Gastroesophageal sphincter (tissue), 4 donors: ENCODE results near the gene NAV2. TPM values are rescaled to one million over a fixed set of nuclear protein-coding genes. Genes with fewer than 3 reads are reported as not detected.

Experiments used
- ATAC-seq: fragments of 150-250 bp; one replicate; pipeline ENCODE4 v1.9.1; 2016; ENCODE audit warnings: mild to moderate bottlenecking, moderate library complexity
- H3K27ac ChIP-seq, 4 donors: fragments of 200-600 bp; sonication (generic) in 3 of 4; 1 replicate in 3 of 4; 2 replicates in 1 of 4; pipeline ENCODE4 v1.5.1; 2016 to 2019
- H3K27me3 ChIP-seq: fragments of 200-600 bp; sonication (generic); one replicate; pipeline ENCODE4 v1.5.1; 2019
- H3K36me3 ChIP-seq, 2 donors: fragments of 200-600 bp; sonication (generic); one replicate each; pipeline ENCODE4 v1.5.1; 2019; ENCODE audit warnings: control low read depth in 1 of 2
- H3K4me1 ChIP-seq, 3 donors: fragments of 200-600 bp; sonication (generic); 1 replicate in 2 of 3; 2 replicates in 1 of 3; pipeline ENCODE4 v1.5.1; 2016 to 2019; ENCODE audit warnings: control low read depth in 2 of 3
- H3K4me3 ChIP-seq, 2 donors: fragments of 200-600 bp; sonication (generic); one replicate each; pipeline ENCODE4 v1.5.1; 2019; ENCODE audit warnings: mild to moderate bottlenecking in 1 of 2, moderate library complexity in 1 of 2
- H3K9me3 ChIP-seq, 3 donors: fragments of 200-600 bp; sonication (generic); one replicate each; pipeline ENCODE4 v1.5.1; 2017 to 2019; ENCODE audit warnings: control low read depth in 2 of 3
- CTCF ChIP-seq, 4 experiments: fragments of 200-600 bp in 2 of 4; fragments of 450-650 bp in 2 of 4; sonication (generic) in 1 of 4; IDR thresholded peaks; one replicate each; pipeline ENCODE4 v1.5.1; 2017 to 2019; ENCODE audit warnings: antibody characterized with exemption in 4 of 4, mild to moderate bottlenecking in 2 of 4, moderate library complexity in 2 of 4
- EP300 ChIP-seq: sonication (generic); formaldehyde crosslinking; IDR thresholded peaks from one replicate; pipeline ENCODE4 v1.6.1; 2017; ENCODE audit warnings: antibody characterized with exemption, mild to moderate bottlenecking
- POLR2A ChIP-seq, 2 donors: fragments of 450-650 bp; IDR thresholded peaks; one replicate each; pipeline ENCODE4 v1.6.1; 2017; ENCODE audit warnings: antibody characterized with exemption in 2 of 2, mild to moderate bottlenecking in 2 of 2, moderate library complexity in 1 of 2
- POLR2AphosphoS5 ChIP-seq: sonication (generic); formaldehyde crosslinking; IDR thresholded peaks from one replicate; pipeline ENCODE4 v1.6.1; 2017; ENCODE audit warnings: antibody characterized with exemption
- WGBS, 2 donors: methylation state at CpG; one replicate each; pipeline ENCODE4 v1.1.5; 2018; ENCODE audit warnings: low coverage in 1 of 2; 5-methylcytosine and 5-hydroxymethylcytosine counted together
- total RNA-seq, 4 donors: library from RNA; depleted of rRNA; stranded (reverse); fragments of >200 nt; gene quantifications; one replicate each; pipeline ENCODE4 v1.1.0, GENCODE V29; 2016

Gene NAV2
- total RNA-seq, 4 donors from 2014 or later, result 19.5 to 57.1 (median 43.4) TPM

- H3K27me3 ChIP-seq, result no peaks in the 10 kb centered on the region
- WGBS, 2 donors, result 100% methylated on average over 1 of the region's 4 CpGs; no CpG with 5 or more reads in 1 of the 2 donors
- ATAC-seq, result no peak
- no peak for TF ChIP-seq POLR2A (IDR thresholded peaks at IDR 0.05)
- TF ChIP-seq EP300, result no peak
- no peak for TF ChIP-seq CTCF (IDR thresholded peaks at IDR 0.05)
- no peak overlapping the region for H3K4me3 ChIP-seq
- no peak overlapping the region for H3K27ac ChIP-seq
- H3K4me1 ChIP-seq, result peaks cover 3 to 58% (median 5%) of the 10 kb centered on the region in 3 donors
- no peaks in the 10 kb centered on the region for H3K9me3 ChIP-seq
- peaks cover 0 to 17% of the 10 kb centered on the region in 2 donors for H3K36me3 ChIP-seq
These were observed 31.0 kb downstream of the NAV2 start for GRCh38 chr11:19743622-19744021.

- Histone ChIP-seq H3K27me3 (no peaks in the 10 kb centered on the region), H3K9me3 (no peaks in the 10 kb centered on the region), H3K36me3 (peaks cover 0 to 17% of the 10 kb centered on the region in 2 donors), H3K4me1 (peaks cover 3 to 58% (median 5%) of the 10 kb centered on the region in 3 donors), H3K4me3 (no peak overlapping the region), H3K27ac (no peak overlapping the region)
- no peak for ATAC-seq
- no peak for TF ChIP-seq POLR2A (IDR thresholded peaks at IDR 0.05)
- no peak for TF ChIP-seq EP300
- no peak for TF ChIP-seq POLR2AphosphoS5
- no peak for TF ChIP-seq CTCF (IDR thresholded peaks at IDR 0.05)
These were observed 31.5 kb downstream of the NAV2 start for GRCh38 chr11:19744130-19744529.

GRCh38 chr11:19746086-19746485 is 33.4 kb downstream of the NAV2 start:
- Histone ChIP-seq H3K4me1 (peaks cover 0 to 47% (median 0%) of the 10 kb centered on the region in 3 donors), H3K27me3 (no peaks in the 10 kb centered on the region), H3K4me3 (no peak overlapping the region), H3K9me3 (peaks cover 0 to 2% (median 0%) of the 10 kb centered on the region in 3 donors), H3K36me3 (peaks cover 0 to 23% of the 10 kb centered on the region in 2 donors), H3K27ac (no peak overlapping the region)
- no peak for TF ChIP-seq CTCF (IDR thresholded peaks at IDR 0.05)
- TF ChIP-seq POLR2AphosphoS5, result no peak
- no peak for TF ChIP-seq POLR2A (IDR thresholded peaks at IDR 0.05)
- TF ChIP-seq EP300, result no peak
- 76 to 95% methylated on average over 3 of the region's 3 CpGs for WGBS, 2 donors
- ATAC-seq, result no peak

- 100% methylated on average over 1 of the region's 2 CpGs; no CpG with 5 or more reads in 1 of the 2 donors for WGBS, 2 donors
- Histone ChIP-seq H3K9me3 (peaks cover 0 to 4% (median 0%) of the 10 kb centered on the region in 3 donors), H3K27me3 (no peaks in the 10 kb centered on the region), H3K27ac (no peak overlapping the region), H3K4me1 (peaks cover 0 to 35% (median 0%) of the 10 kb centered on the region in 3 donors), H3K36me3 (peaks cover 0 to 24% of the 10 kb centered on the region in 2 donors), H3K4me3 (no peak overlapping the region)
- TF ChIP-seq EP300 (no peak), CTCF (IDR thresholded peaks at IDR 0.05) (no peak), POLR2A (IDR thresholded peaks at IDR 0.05) (no peak), POLR2AphosphoS5 (no peak)
- no peak for ATAC-seq
These were observed 35.0 kb downstream of the NAV2 start for GRCh38 chr11:19747634-19748033.

- no peaks in the 10 kb centered on the region for H3K27me3 ChIP-seq
- peaks cover 0 to 19% of the 10 kb centered on the region in 2 donors for H3K36me3 ChIP-seq
- no peak overlapping the region for H3K4me3 ChIP-seq
- ATAC-seq, result no peak
- TF ChIP-seq POLR2A (IDR thresholded peaks at IDR 0.05), result no peak
- TF ChIP-seq POLR2AphosphoS5, result no peak
- H3K27ac ChIP-seq, result no peak overlapping the region
- H3K4me1 ChIP-seq, result peaks cover 0 to 35% (median 2%) of the 10 kb centered on the region in 3 donors
- peaks cover 0 to 4% (median 0%) of the 10 kb centered on the region in 3 donors for H3K9me3 ChIP-seq
- 93 to 100% methylated on average over 3 to 4 of the region's 4 CpGs for WGBS, 2 donors
These were observed 38.4 kb downstream of the NAV2 start for GRCh38 chr11:19751055-19751454.
